ENCODE results near the gene KRT75.
"Not testable (repeated sequence)": the region's sequence is repeated elsewhere in the genome, so short reads cannot be mapped to it uniquely, and the experiment has no call there.

KRT75 gene

GRCh38 chr12:52434081-52434733 lies at the start of gene KRT75:
KRT75 (minus strand) TSS chr12:52434371; CDS start chr12:52434304, 67 bp downstream.
- no peak for DNase-seq

- no peak for DNase-seq
Measured at GRCh38 chr12:52480073-52480472, 45.9 kb upstream of the KRT75 start.

GRCh38 chr12:52477651-52478050 lies 43.5 kb upstream of the KRT75 start:
- no peak for DNase-seq

- DNase-seq: no peak
Measured at GRCh38 chr12:52474212-52474611, 40.0 kb upstream of the KRT75 start.

GRCh38 chr12:52473768-52474167 lies 39.6 kb upstream of the KRT75 start, which contains the start of gene KRT6C:
KRT6C (minus strand) TSS chr12:52473805; CDS start chr12:52473737, 68 bp downstream.
- DNase-seq: no peak

- no peak for DNase-seq
Measured at GRCh38 chr12:52469853-52470252, 35.7 kb upstream of the KRT75 start.

GRCh38 chr12:52464897-52465296 lies 30.7 kb upstream of the KRT75 start:
- no peak for DNase-seq

- DNase-seq: no peak
Measured at GRCh38 chr12:52461693-52462092, 27.5 kb upstream of the KRT75 start.

GRCh38 chr12:52458861-52459260 lies 24.7 kb upstream of the KRT75 start:
- no peak for DNase-seq

- DNase-seq: no peak
Measured at GRCh38 chr12:52455821-52456220, 21.6 kb upstream of the KRT75 start.

GRCh38 chr12:52454411-52455201 lies 20.4 kb upstream of the KRT75 start:
- DNase-seq: no peak

- no peak for DNase-seq
Measured at GRCh38 chr12:52452101-52452500, 17.9 kb upstream of the KRT75 start, which contains the start of gene KRT6B. KRT6B (minus strand) TSS chr12:52452146; CDS start chr12:52452078, 68 bp downstream.

GRCh38 chr12:52448228-52448627 lies 14.1 kb upstream of the KRT75 start:
- DNase-seq: no peak

GRCh38 chr12:52447196-52447595 lies 13.0 kb upstream of the KRT75 start:
- DNase-seq: not testable (repeated sequence)

- no peak for DNase-seq
Measured at GRCh38 chr12:52446367-52447045, 12.3 kb upstream of the KRT75 start.

GRCh38 chr12:52445876-52446275 lies 11.7 kb upstream of the KRT75 start:
- DNase-seq: no peak

GRCh38 chr12:52444647-52445595 lies 10.8 kb upstream of the KRT75 start:
- no peak for DNase-seq

GRCh38 chr12:52443966-52444365 lies 9.8 kb upstream of the KRT75 start:
- no peak for DNase-seq

- DNase-seq: no peak
Measured at GRCh38 chr12:52442600-52443061, 8.5 kb upstream of the KRT75 start.

GRCh38 chr12:52441320-52441911 lies 7.2 kb upstream of the KRT75 start:
- no peak for DNase-seq

- DNase-seq: no peak
Measured at GRCh38 chr12:52440821-52441319, 6.7 kb upstream of the KRT75 start.

GRCh38 chr12:52439845-52440244 lies 5.7 kb upstream of the KRT75 start:
- no peak for DNase-seq
